Ovary (tissue), 3 donors: Measurements from ENCODE around the gene PHF21B.

Experiments used
- POLR2A ChIP-seq: fragments of 450-650 bp; IDR thresholded peaks from one replicate; pipeline ENCODE4 v1.6.1; 2017; ENCODE audit warnings: antibody characterized with exemption, mild to moderate bottlenecking, moderate library complexity
- TF ChIP-seq, protein P1 (sequence below), 3 donors: fragments of 450-650 bp in 2 of 3; fragments of 200-600 bp in 1 of 3; IDR thresholded peaks; one replicate each; pipeline versions ENCODE4 v1.5.1 to v1.8.0; 2016 to 2022; ENCODE audit warnings: antibody characterized with exemption in 3 of 3, mild to moderate bottlenecking in 1 of 3
- donor health status: DM: no; HTN: no; CAD: no.

DNA sequence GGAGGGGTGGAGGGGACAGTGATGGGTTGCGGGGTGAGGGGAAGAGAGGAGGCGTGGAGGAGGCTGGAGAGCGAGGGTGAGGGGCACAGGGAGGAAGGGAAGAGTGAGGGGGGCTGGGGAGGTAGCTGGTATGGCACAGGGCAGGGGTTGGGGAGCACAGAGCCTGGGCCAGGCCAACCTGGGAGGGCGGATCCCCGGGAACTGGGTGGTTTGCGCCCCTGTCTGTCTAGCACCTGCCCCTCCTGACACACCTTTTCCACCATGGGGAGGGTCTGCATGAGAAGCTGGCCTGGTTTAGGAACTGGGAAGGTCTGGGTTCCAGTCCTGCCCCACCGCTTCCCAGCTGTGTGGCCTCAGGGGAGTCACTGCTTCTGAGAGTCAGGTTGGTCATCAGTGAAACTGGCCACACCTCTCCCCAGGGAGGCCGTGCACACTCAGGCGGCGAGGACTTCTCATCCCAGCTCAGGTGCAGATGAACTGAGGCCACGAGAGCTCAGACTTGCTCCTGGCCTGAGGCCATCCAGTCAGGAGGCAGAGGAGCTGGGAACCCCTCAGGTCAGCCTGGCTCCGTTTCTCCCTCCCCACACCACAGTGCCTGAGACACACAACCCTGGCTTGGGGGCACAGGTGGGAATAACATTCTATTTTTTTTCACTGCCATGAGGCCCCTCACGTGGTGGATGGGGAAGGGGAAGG, 95.6 kb downstream of the PHF21B start:
- TF ChIP-seq POLR2A = no peak
- TF ChIP-seq, protein P1, sequence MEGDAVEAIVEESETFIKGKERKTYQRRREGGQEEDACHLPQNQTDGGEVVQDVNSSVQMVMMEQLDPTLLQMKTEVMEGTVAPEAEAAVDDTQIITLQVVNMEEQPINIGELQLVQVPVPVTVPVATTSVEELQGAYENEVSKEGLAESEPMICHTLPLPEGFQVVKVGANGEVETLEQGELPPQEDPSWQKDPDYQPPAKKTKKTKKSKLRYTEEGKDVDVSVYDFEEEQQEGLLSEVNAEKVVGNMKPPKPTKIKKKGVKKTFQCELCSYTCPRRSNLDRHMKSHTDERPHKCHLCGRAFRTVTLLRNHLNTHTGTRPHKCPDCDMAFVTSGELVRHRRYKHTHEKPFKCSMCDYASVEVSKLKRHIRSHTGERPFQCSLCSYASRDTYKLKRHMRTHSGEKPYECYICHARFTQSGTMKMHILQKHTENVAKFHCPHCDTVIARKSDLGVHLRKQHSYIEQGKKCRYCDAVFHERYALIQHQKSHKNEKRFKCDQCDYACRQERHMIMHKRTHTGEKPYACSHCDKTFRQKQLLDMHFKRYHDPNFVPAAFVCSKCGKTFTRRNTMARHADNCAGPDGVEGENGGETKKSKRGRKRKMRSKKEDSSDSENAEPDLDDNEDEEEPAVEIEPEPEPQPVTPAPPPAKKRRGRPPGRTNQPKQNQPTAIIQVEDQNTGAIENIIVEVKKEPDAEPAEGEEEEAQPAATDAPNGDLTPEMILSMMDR (IDR thresholded peaks at IDR 0.05) = no peak
